ENCODE data around the gene FER1L5. TPM values are rescaled to one million over a fixed set of nuclear protein-coding genes. Genes with fewer than 3 reads are reported as not detected.
"Not testable (repeated sequence)": the region's sequence is repeated elsewhere in the genome, so short reads cannot be mapped to it uniquely, and the experiment has no call there.

Gene FER1L5
- total RNA-seq, 4 donors from 2014 or later = under 0.01 TPM; not detected in 3

- Histone ChIP-seq H3K4me1 (no peaks in the 10 kb centered on the region), H3K36me3 (no peaks in the 10 kb centered on the region), H3K27me3 (no peaks in the 10 kb centered on the region), H3K4me3 (no peak overlapping the region), H3K27ac (replicated peaks in 1 of 4) (no peak overlapping the region), H3K9me3 (no peaks in the 10 kb centered on the region)
- WGBS = 80% methylated on average over 2 of the region's 8 CpGs
- intact Hi-C loops (cut with DNase I) = no loop called here
- no peak for TF ChIP-seq POLR2A (IDR thresholded peaks at IDR 0.05; ENCODE audit: low read depth)
- no peak for TF ChIP-seq CTCF (IDR thresholded peaks at IDR 0.05)
- TF ChIP-seq POLR2AphosphoS5 (IDR thresholded peaks at IDR 0.05) = no peak
- no peak for TF ChIP-seq EP300 (IDR thresholded peaks at IDR 0.05)
- DNase-seq (ENCODE audit: extremely low spot score) = no peak
Measured at GRCh38 chr2:96651793-96652192, 9.2 kb downstream of the FER1L5 start.

GRCh38 chr2:96654791-96655190, 12.2 kb downstream of the FER1L5 start:
- WGBS = 86% methylated on average over 7 of the region's 7 CpGs
- H3K4me1 ChIP-seq; H3K36me3 ChIP-seq; intact Hi-C loops (cut with DNase I); H3K27ac ChIP-seq (replicated peaks in 1 of 4); H3K27me3 ChIP-seq; H3K4me3 ChIP-seq; H3K9me3 ChIP-seq; DNase-seq (ENCODE audit: extremely low spot score): not testable (repeated sequence)

- Histone ChIP-seq H3K9me3 (no peaks in the 10 kb centered on the region), H3K4me1 (no peaks in the 10 kb centered on the region), H3K27me3 (no peaks in the 10 kb centered on the region), H3K4me3 (no peak overlapping the region), H3K36me3 (no peaks in the 10 kb centered on the region), H3K27ac (replicated peaks in 1 of 4) (no peak overlapping the region)
- intact Hi-C loops (cut with DNase I) = no loop called here
- no peak for DNase-seq (ENCODE audit: extremely low spot score)
- 80% methylated on average over 6 of the region's 6 CpGs for WGBS
- no peak for TF ChIP-seq EP300 (IDR thresholded peaks at IDR 0.05)
- TF ChIP-seq POLR2AphosphoS5 (IDR thresholded peaks at IDR 0.05) = no peak
- no peak for TF ChIP-seq CTCF (IDR thresholded peaks at IDR 0.05)
- no peak for TF ChIP-seq POLR2A (IDR thresholded peaks at IDR 0.05; ENCODE audit: low read depth)
Measured at GRCh38 chr2:96655526-96655925, 13.0 kb downstream of the FER1L5 start.

- Histone ChIP-seq H3K36me3 (no peaks in the 10 kb centered on the region), H3K4me1 (no peaks in the 10 kb centered on the region), H3K4me3 (no peak overlapping the region), H3K27ac (replicated peaks in 1 of 4) (no peak overlapping the region), H3K27me3 (no peaks in the 10 kb centered on the region), H3K9me3 (no peaks in the 10 kb centered on the region)
- intact Hi-C loops (cut with DNase I) = no loop called here
- no peak for TF ChIP-seq CTCF (IDR thresholded peaks at IDR 0.05)
- TF ChIP-seq POLR2A (IDR thresholded peaks at IDR 0.05; ENCODE audit: low read depth) = no peak
- no peak for TF ChIP-seq POLR2AphosphoS5 (IDR thresholded peaks at IDR 0.05)
- TF ChIP-seq EP300 (IDR thresholded peaks at IDR 0.05) = no peak
- no peak for DNase-seq (ENCODE audit: extremely low spot score)
Measured at GRCh38 chr2:96656540-96656939, 14.0 kb downstream of the FER1L5 start.

- no peaks in the 10 kb centered on the region for H3K36me3 ChIP-seq
- TF ChIP-seq POLR2AphosphoS5 (IDR thresholded peaks at IDR 0.05) (no peak), CTCF (IDR thresholded peaks at IDR 0.05) (no peak), EP300 (IDR thresholded peaks at IDR 0.05) (no peak)
- H3K4me1 ChIP-seq = peaks cover 12 to 16% (median 13%) of the 10 kb centered on the region in 4 donors
- WGBS = 100% methylated on average over 5 of the region's 6 CpGs
- no peak for DNase-seq (ENCODE audit: extremely low spot score)
- intact Hi-C loops (cut with DNase I) = no loop called here
- no peak overlapping the region for H3K4me3 ChIP-seq
- H3K27ac ChIP-seq (replicated peaks in 1 of 4) = no peak overlapping the region
- no peaks in the 10 kb centered on the region for H3K27me3 ChIP-seq
- H3K9me3 ChIP-seq = peaks cover 0 to 8% (median 0%) of the 10 kb centered on the region in 4 donors
Measured at GRCh38 chr2:96661324-96661723, 18.8 kb downstream of the FER1L5 start.

All from esophagus muscularis mucosa (tissue), 4 donors.